Measurements from ENCODE around the gene CTXND1. TPM values are rescaled to one million over a fixed set of nuclear protein-coding genes. Genes with fewer than 3 reads are reported as not detected.

Gene CTXND1
- total and polyA plus RNA-seq, 2 of the 13 experiments (the other 11 are each of a cell fraction or from before 2014, with no cell fraction given) = 1.2 to 2.1 TPM

GRCh38 chr15:80185152-80185551, 66.9 kb downstream of the CTXND1 start:
- Histone ChIP-seq H3K9ac (ENCODE audit: insufficient read depth, low read depth, low read length) (no peak overlapping the region), H2AFZ (ENCODE audit: low read length) (no peak overlapping the region), H3K9me3 (ENCODE audit: low read length) (no peaks in the 10 kb centered on the region), H3K36me3 (replicated peaks in 1 of 2; ENCODE audit: control insufficient read depth in 1 of 2, insufficient read depth in 2 of 2, low read length in 2 of 2) (peaks cover 24 to 67% of the 10 kb centered on the region in 2 experiments), H3K4me3 (replicated peaks in 1 of 3; ENCODE audit: insufficient read depth in 1 of 3, low read depth in 2 of 3, low read length in 3 of 3) (no peak overlapping the region), H3K4me2 (ENCODE audit: low read depth, low read length) (no peak overlapping the region), H3K79me2 (ENCODE audit: insufficient read depth, low read length) (no peaks in the 10 kb centered on the region), H3K27ac (ENCODE audit: extremely low read length, insufficient read depth, low read length) (no peak overlapping the region), H4K20me1 (ENCODE audit: insufficient read depth, low read length) (no peaks in the 10 kb centered on the region), H3K27me3 (ENCODE audit: control insufficient read depth in 1 of 2, insufficient read depth in 2 of 2, low read length in 2 of 2) (no peaks in the 10 kb centered on the region), H3K4me1 (ENCODE audit: insufficient read depth, low read length) (peaks cover 4% of the 10 kb centered on the region)
- in situ Hi-C loops (cut with HindIII; ENCODE audit: extremely low pct_ligation_motif_present, low pct_unique_long_range_greater_than_20kb) = no loop called here
- CTCF ChIA-PET (ENCODE audit: low intra/inter-chr PET ratio, low total read pairs) = no interaction called here
- POLR2A ChIA-PET = no interaction called here
- no TSS peak for BruUV-seq (replicated peaks)
- DNase-seq (ENCODE audit: low spot score) (no peak), ATAC-seq (no peak), FAIRE-seq (no peak)
- intact Hi-C loops (cut with micrococcal nuclease; ENCODE audit: unreplicated experiment) = no loop called here
- TF ChIP-seq MEF2D (CRISPR knock-in tag; IDR thresholded peaks at IDR 0.05) (no peak), XBP1 (CRISPR knock-in tag; IDR thresholded peaks at IDR 0.05) (no peak), ZNF629 (CRISPR knock-in tag; conservative IDR thresholded peaks at IDR 0.05) (peak; percentile 78)
- 100% methylated on average over 2 of the region's 2 CpGs for WGBS (ENCODE audit: low lambda C conversion rate)

DNA sequence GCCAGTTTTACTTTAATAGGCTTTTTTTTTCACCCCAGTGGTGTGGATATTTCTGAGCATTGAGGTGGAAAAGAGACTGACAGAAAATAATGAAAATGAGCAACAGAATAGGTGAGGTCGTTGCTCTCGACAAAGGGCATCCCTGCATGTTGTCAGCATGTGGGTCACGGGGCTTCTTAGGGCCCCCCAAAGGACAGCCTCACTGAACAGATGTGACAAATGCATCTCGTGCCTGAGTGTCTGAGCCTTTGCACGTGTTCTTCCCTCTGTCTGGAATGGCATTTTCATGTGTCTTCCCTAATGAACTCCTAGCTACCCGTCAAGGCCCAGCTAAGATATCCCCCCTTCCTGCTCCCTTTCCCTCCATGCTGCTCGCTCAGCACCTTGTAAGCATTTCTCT, 67.5 kb downstream of the CTXND1 start:
- intact Hi-C loops (cut with micrococcal nuclease; ENCODE audit: unreplicated experiment) = no loop called here
- WGBS (ENCODE audit: low lambda C conversion rate) = 97% methylated on average over 6 of the region's 7 CpGs

More for the DNA sequence above, 67.5 kb downstream of the CTXND1 start:
- Histone ChIP-seq H3K9ac (ENCODE audit: insufficient read depth, low read depth, low read length) (no peak overlapping the region), H2AFZ (ENCODE audit: low read length) (no peak overlapping the region), H3K27ac (ENCODE audit: extremely low read length, insufficient read depth, low read length) (no peak overlapping the region), H3K36me3 (replicated peaks in 1 of 2; ENCODE audit: control insufficient read depth in 1 of 2, insufficient read depth in 2 of 2, low read length in 2 of 2) (peaks cover 24 to 70% of the 10 kb centered on the region in 2 experiments), H3K4me2 (ENCODE audit: low read depth, low read length) (no peak overlapping the region), H3K79me2 (ENCODE audit: insufficient read depth, low read length) (no peaks in the 10 kb centered on the region), H3K27me3 (ENCODE audit: control insufficient read depth in 1 of 2, insufficient read depth in 2 of 2, low read length in 2 of 2) (no peaks in the 10 kb centered on the region), H4K20me1 (ENCODE audit: insufficient read depth, low read length) (no peaks in the 10 kb centered on the region), H3K9me3 (ENCODE audit: low read length) (no peaks in the 10 kb centered on the region), H3K4me1 (ENCODE audit: insufficient read depth, low read length) (no peaks in the 10 kb centered on the region), H3K4me3 (replicated peaks in 1 of 3; ENCODE audit: insufficient read depth in 1 of 3, low read depth in 2 of 3, low read length in 3 of 3) (no peak overlapping the region)
- FAIRE-seq = no peak
- TF ChIP-seq ZNF329 (CRISPR knock-in tag; IDR thresholded peaks at IDR 0.05; ENCODE audit: low read depth) = no peak
- BruUV-seq (replicated peaks) = no TSS peak
- ATAC-seq = no peak
- in situ Hi-C loops (cut with HindIII; ENCODE audit: extremely low pct_ligation_motif_present, low pct_unique_long_range_greater_than_20kb) = no loop called here
- DNase-seq (ENCODE audit: low spot score) = no peak
- POLR2A ChIA-PET = no interaction called here
- CTCF ChIA-PET (ENCODE audit: low intra/inter-chr PET ratio, low total read pairs) = no interaction called here

Measured in HepG2 (cell line).